GM23248 (cell line): Measurements from ENCODE around the gene CNTROB.

Experiments used
- EZH2 ChIP-seq: fragments of 200-600 bp; sonication (generic); IDR thresholded peaks from 2 replicates; pipeline ENCODE4 v1.6.1; 2018; ENCODE audit warnings: antibody characterized with exemption, mild to moderate bottlenecking; ENCODE audit not compliant: insufficient read depth, poor library complexity, severe bottlenecking
- EZH2phosphoT487 ChIP-seq: fragments of 200-600 bp; sonication (generic); IDR thresholded peaks from 2 replicates; pipeline ENCODE4 v1.6.1; 2018; ENCODE audit warnings: antibody characterized with exemption, moderate library complexity, mild to moderate bottlenecking, low read depth; ENCODE audit not compliant: insufficient read depth

DNA sequence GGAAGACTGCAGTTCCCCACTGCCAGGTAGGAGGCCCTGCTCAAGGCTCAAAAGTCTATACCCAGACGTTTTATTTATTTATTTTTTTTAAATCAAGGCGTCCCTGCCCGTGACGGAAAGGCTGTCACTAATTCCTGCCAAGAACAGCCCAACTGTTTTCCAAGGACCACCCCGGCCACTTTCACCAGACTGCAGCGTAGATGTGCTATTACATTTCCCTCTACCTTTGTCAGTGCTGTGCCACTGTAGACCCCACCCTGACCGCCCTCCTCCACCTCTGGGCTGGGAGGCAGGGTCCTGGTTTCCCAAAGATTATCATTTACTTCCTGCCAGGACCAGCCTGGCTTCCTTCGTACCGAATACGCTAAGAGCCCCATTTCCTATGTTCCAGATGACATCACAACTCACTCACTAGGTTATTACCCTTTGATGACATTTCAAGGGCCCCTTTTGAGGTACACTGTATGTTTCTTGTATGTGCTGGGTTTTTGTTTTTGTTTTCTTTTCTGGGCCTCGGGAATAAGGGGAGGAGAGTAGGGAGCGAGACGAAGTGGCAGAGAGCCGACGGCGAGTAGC, 9.6 kb upstream of the CNTROB start:
- TF ChIP-seq EZH2phosphoT487 (no peak), EZH2 (no peak)
